22Rv1 (cell line): ENCODE measurements around the gene ZDHHC1.

Experiments
- CTCF ChIP-seq: fragments of 450-650 bp; IDR thresholded peaks from 2 replicates; pipeline ENCODE4 v1.5.1; 2017; ENCODE audit warnings: mild to moderate bottlenecking
- ZFX ChIP-seq: fragments of 450-650 bp; IDR thresholded peaks from 2 replicates; pipeline ENCODE4 v1.6.1; 2017; ENCODE audit warnings: antibody characterized with exemption, borderline replicate concordance

GRCh38 chr16:67429799-67430503 is 13.7 kb upstream of the ZDHHC1 start:
- no peak for TF ChIP-seq CTCF
- TF ChIP-seq ZFX, result no peak
